SU-DHL-6 (cell line): ENCODE results near the gene FAM135A.
"Not testable (repeated sequence)": the region's sequence is repeated elsewhere in the genome, so short reads cannot be mapped to it uniquely, and the experiment has no call there.

ENCODE experiments used
- H2AFZ ChIP-seq: fragments of 200-600 bp; sonication (generic); 2 replicates; pipeline ENCODE4 v1.6.1; 2014; ENCODE audit warnings: low read depth, mild to moderate bottlenecking, moderate library complexity, mixed read lengths, antibody characterized with exemption, low read length; ENCODE audit not compliant: severe bottlenecking
- H3F3A ChIP-seq: fragments of 200-600 bp; shearing (Covaris generic); 2 replicates; pipeline ENCODE4 v1.6.0; 2016; ENCODE audit warnings: antibody characterized with exemption, mild to moderate bottlenecking; ENCODE audit not compliant: insufficient read depth
- H3K27ac ChIP-seq: fragments of 200-600 bp; sonication (generic); 2 replicates; pipeline ENCODE4 v1.5.1; 2016; ENCODE audit warnings: low read depth, mild to moderate bottlenecking, low read length, moderate library complexity, mixed read lengths
- H3K27me3 ChIP-seq: fragments of 200-600 bp; sonication (generic), shearing (Covaris generic); 2 replicates; pipeline ENCODE4 v1.6.0; 2014; ENCODE audit warnings: mild to moderate bottlenecking, low read length
- H3K36me3 ChIP-seq: fragments of 200-600 bp; sonication (generic); 2 replicates; pipeline ENCODE4 v1.6.1; 2014; ENCODE audit warnings: mild to moderate bottlenecking, low read length, mixed read lengths
- H3K4me2 ChIP-seq: fragments of 300-600, 200-600 bp; shearing (Covaris generic), sonication (generic); 2 replicates; pipeline ENCODE4 v1.6.0; 2014; ENCODE audit warnings: low read length, low read depth, mild to moderate bottlenecking; ENCODE audit not compliant: poor library complexity, severe bottlenecking
- H3K4me3 ChIP-seq: fragments of 200-600 bp; sonication (generic); 2 replicates; pipeline ENCODE4 v1.5.1; 2014; ENCODE audit warnings: antibody characterized with exemption, low read length, mild to moderate bottlenecking, mixed read lengths; ENCODE audit not compliant: insufficient read depth, poor library complexity, severe bottlenecking
- H3K79me2 ChIP-seq: fragments of 200-600 bp; sonication (generic); 2 replicates; pipeline ENCODE4 v1.6.1; 2014; ENCODE audit warnings: mild to moderate bottlenecking, low read length, moderate library complexity; ENCODE audit not compliant: insufficient read depth
- H3K9ac ChIP-seq: fragments of 200-600 bp; sonication (generic); 2 replicates; pipeline ENCODE4 v1.7.0; 2014; ENCODE audit warnings: mild to moderate bottlenecking, low read length
- H3K9me2 ChIP-seq: fragments of 200-600 bp; sonication (generic); replicated peaks from 2 replicates; pipeline ENCODE4 v1.6.1; 2014; ENCODE audit warnings: low read length; ENCODE audit not compliant: insufficient read depth
- H3K9me3 ChIP-seq: fragments of 200-600 bp; sonication (generic); 2 replicates; pipeline ENCODE4 v1.6.1; 2014; ENCODE audit warnings: low read length, mixed read lengths; ENCODE audit not compliant: insufficient read depth
- H4K20me1 ChIP-seq: fragments of 200-600 bp; sonication (generic); 2 replicates; pipeline ENCODE4 v1.6.1; 2014; ENCODE audit warnings: low read depth, mild to moderate bottlenecking, antibody characterized with exemption, low read length, moderate library complexity, mixed read lengths
- EZH2phosphoT487 ChIP-seq: fragments of 200-600 bp; sonication (generic), shearing (Covaris generic); conservative IDR thresholded peaks from 2 replicates; pipeline ENCODE4 v1.6.1; 2018; ENCODE audit warnings: mild to moderate bottlenecking, antibody characterized with exemption, low read length, moderate library complexity, mixed read lengths
- TF ChIP-seq, protein P1 (sequence below): fragments of 200-600 bp; sonication (generic); IDR thresholded peaks from one replicate; pipeline ENCODE4 v1.5.1; 2017; ENCODE audit warnings: antibody characterized with exemption, mild to moderate bottlenecking, low read length, moderate library complexity; ENCODE audit not compliant: insufficient read depth, poor library complexity, severe bottlenecking

The FAM135A gene

GRCh38 chr6:70494833-70495232, 81.5 kb downstream of the FAM135A start:
- H4K20me1 ChIP-seq: no peaks in the 10 kb centered on the region
- H3K9me2 ChIP-seq: no peaks in the 10 kb centered on the region
- no peaks in the 10 kb centered on the region for H3F3A ChIP-seq
- H3K9ac ChIP-seq: no peak overlapping the region
- TF ChIP-seq EZH2phosphoT487: no peak
- TF ChIP-seq, protein P1, sequence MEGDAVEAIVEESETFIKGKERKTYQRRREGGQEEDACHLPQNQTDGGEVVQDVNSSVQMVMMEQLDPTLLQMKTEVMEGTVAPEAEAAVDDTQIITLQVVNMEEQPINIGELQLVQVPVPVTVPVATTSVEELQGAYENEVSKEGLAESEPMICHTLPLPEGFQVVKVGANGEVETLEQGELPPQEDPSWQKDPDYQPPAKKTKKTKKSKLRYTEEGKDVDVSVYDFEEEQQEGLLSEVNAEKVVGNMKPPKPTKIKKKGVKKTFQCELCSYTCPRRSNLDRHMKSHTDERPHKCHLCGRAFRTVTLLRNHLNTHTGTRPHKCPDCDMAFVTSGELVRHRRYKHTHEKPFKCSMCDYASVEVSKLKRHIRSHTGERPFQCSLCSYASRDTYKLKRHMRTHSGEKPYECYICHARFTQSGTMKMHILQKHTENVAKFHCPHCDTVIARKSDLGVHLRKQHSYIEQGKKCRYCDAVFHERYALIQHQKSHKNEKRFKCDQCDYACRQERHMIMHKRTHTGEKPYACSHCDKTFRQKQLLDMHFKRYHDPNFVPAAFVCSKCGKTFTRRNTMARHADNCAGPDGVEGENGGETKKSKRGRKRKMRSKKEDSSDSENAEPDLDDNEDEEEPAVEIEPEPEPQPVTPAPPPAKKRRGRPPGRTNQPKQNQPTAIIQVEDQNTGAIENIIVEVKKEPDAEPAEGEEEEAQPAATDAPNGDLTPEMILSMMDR: no peak
- H3K4me2 ChIP-seq: no peak overlapping the region
- H2AFZ ChIP-seq: no peak overlapping the region
- no peak overlapping the region for H3K4me3 ChIP-seq
- peaks cover 17% of the 10 kb centered on the region for H3K36me3 ChIP-seq
- no peaks in the 10 kb centered on the region for H3K79me2 ChIP-seq
- H3K9me3 ChIP-seq: no peaks in the 10 kb centered on the region
- no peaks in the 10 kb centered on the region for H3K27me3 ChIP-seq
- H3K27ac ChIP-seq: no peak overlapping the region

DNA sequence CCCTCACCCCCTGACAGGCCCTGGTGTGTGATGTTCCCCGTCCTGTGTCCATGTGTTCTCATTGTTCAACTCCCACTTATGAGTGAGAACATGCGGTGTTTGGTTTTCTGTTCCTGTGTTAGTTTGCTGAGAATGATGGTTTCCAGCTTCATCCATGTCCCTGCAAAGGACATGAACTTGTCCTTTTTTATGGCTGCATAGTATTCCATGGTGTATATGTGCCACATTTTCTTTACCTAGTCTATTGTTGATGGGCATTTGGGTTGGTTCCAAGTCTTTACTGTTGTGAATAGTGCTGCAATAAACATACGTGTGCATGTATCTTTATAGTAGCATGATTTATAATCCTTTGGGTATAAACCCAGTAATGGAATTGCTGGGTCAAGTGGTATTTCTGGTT, 82.5 kb downstream of the FAM135A start:
- not testable (repeated sequence) for H2AFZ ChIP-seq

DNA sequence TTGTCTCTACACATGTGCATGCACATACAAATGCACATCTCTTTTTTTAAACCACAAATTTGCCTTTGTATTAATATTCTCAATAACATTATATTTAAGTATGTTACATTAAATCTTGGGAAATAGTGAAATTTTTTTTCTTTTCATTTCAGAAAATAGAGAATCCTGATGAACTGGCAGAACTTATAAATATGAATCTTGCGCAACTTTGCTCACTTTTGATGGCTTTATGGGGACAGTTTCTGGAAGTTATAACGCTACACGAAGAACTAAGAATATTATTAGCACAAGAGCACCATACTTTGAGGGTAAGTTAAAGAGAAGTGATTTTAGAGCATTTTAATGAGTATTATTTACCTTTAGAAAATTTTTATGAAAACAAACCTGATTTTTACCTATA, 89.2 kb downstream of the FAM135A start:
- Histone ChIP-seq H3K9me2 (no peaks in the 10 kb centered on the region), H3K79me2 (no peaks in the 10 kb centered on the region), H3K4me2 (no peak overlapping the region), H3K27me3 (no peaks in the 10 kb centered on the region), H3K9ac (no peak overlapping the region), H3K4me3 (no peak overlapping the region), H2AFZ (no peak overlapping the region), H3F3A (no peaks in the 10 kb centered on the region), H3K9me3 (peaks cover 8% of the 10 kb centered on the region; the same call in 1 of the 2 replicates), H3K27ac (no peak overlapping the region), H3K36me3 (peaks cover 31% of the 10 kb centered on the region), H4K20me1 (no peaks in the 10 kb centered on the region)
- TF ChIP-seq, protein P1: no peak
- TF ChIP-seq EZH2phosphoT487: no peak

More for the DNA sequence above, 82.5 kb downstream of the FAM135A start:
- H3K4me2 ChIP-seq, H3K27ac ChIP-seq, H3K9ac ChIP-seq, H3F3A ChIP-seq, H3K4me3 ChIP-seq, H3K27me3 ChIP-seq, H3K9me2 ChIP-seq, H4K20me1 ChIP-seq, H3K9me3 ChIP-seq, H3K79me2 ChIP-seq: not testable (repeated sequence)
- peaks cover 17% of the 10 kb centered on the region for H3K36me3 ChIP-seq

- Histone ChIP-seq H4K20me1 (no peaks in the 10 kb centered on the region), H3K9me3 (peaks cover 8% of the 10 kb centered on the region; the same call in 1 of the 2 replicates), H3F3A (no peaks in the 10 kb centered on the region), H3K4me2 (no peak overlapping the region), H2AFZ (no peak overlapping the region), H3K9me2 (no peaks in the 10 kb centered on the region), H3K27ac (no peak overlapping the region), H3K4me3 (no peak overlapping the region), H3K9ac (no peak overlapping the region), H3K79me2 (no peaks in the 10 kb centered on the region), H3K27me3 (no peaks in the 10 kb centered on the region), H3K36me3 (peaks cover 31% of the 10 kb centered on the region)
- TF ChIP-seq, protein P1: no peak
- TF ChIP-seq EZH2phosphoT487: no peak
These were observed 90.6 kb downstream of the FAM135A start for GRCh38 chr6:70503813-70504465.
